C4-2B (cell line): ENCODE data around the gene MEP1A.
A peak's percentile ranks its signal among the peaks of the same experiment; 100 is the strongest.

ENCODE experiments used
- H3K27ac ChIP-seq: fragments of 450-650 bp; 2 replicates; pipeline ENCODE4 v1.5.1; 2017
- ZFX ChIP-seq: fragments of 450-650 bp; IDR thresholded peaks from 2 replicates; pipeline ENCODE4 v1.6.1; 2017
- TF ChIP-seq, protein P1 (sequence below): fragments of 450-650 bp; conservative IDR thresholded peaks from 2 replicates; pipeline ENCODE4 v1.5.1; 2017; ENCODE audit warnings: mild to moderate bottlenecking

The MEP1A gene

DNA sequence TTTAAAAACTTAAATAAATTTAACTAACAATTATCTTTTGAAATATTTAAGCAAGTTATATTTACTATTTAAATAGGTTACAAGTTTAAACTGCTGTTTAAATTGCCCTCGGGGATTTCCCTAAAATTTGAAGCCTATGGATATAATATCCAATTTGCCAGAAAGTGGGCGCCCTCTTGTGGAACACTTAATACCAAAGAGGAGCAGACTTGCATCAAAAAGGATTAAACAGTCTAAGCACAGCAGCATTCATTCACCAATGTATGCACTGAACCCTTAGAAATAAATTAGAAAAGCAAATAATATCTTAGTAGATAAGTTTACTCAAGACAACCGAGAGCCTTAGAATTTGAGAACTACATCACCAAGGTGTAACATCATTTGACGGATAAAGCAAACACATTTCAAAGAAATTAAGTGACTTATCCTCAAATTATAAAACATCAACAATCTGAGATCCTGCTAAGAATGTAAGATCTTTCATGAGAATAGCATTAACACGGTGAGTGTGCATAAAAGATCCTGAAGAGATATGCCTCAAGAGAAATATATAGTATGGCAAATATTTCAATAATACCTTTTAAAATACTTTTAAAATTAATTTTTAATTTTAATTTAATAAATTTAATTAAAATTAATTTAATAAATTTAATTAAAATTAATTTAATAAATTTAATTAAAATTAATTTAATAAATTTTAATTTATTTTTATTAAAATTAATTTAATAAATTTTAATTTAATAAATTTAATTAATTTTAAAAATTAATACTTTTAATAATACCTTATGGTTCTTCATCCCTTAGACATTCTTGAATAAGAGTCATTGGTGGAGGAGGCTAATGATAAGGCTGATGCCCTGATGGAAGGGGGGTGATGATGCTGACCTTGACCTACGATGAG is 11.5 kb upstream of the MEP1A start:
- TF ChIP-seq, protein P1, sequence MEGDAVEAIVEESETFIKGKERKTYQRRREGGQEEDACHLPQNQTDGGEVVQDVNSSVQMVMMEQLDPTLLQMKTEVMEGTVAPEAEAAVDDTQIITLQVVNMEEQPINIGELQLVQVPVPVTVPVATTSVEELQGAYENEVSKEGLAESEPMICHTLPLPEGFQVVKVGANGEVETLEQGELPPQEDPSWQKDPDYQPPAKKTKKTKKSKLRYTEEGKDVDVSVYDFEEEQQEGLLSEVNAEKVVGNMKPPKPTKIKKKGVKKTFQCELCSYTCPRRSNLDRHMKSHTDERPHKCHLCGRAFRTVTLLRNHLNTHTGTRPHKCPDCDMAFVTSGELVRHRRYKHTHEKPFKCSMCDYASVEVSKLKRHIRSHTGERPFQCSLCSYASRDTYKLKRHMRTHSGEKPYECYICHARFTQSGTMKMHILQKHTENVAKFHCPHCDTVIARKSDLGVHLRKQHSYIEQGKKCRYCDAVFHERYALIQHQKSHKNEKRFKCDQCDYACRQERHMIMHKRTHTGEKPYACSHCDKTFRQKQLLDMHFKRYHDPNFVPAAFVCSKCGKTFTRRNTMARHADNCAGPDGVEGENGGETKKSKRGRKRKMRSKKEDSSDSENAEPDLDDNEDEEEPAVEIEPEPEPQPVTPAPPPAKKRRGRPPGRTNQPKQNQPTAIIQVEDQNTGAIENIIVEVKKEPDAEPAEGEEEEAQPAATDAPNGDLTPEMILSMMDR: peak; percentile 92
- TF ChIP-seq ZFX: no peak
- H3K27ac ChIP-seq: no peak overlapping the region

DNA sequence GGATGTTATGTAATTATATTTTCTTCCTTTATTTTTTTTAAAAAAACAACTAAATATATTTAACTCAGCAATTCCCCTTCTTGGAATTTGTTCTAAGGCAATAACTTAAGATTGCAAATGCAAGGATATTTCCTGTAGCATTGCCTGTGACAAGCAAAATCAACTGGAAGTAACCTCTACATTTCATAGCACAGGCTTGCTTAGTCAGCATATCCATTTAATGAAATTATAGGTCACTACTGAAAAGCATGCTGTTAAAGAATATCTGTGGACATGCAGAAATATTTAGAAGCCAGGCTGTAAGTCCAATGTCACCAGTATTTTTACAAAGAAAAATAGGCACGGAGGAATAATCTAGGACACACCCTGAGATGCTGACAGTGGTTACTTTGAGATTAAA is 8.7 kb upstream of the MEP1A start:
- TF ChIP-seq, protein P1: no peak
- TF ChIP-seq ZFX: no peak
- no peak overlapping the region for H3K27ac ChIP-seq

DNA sequence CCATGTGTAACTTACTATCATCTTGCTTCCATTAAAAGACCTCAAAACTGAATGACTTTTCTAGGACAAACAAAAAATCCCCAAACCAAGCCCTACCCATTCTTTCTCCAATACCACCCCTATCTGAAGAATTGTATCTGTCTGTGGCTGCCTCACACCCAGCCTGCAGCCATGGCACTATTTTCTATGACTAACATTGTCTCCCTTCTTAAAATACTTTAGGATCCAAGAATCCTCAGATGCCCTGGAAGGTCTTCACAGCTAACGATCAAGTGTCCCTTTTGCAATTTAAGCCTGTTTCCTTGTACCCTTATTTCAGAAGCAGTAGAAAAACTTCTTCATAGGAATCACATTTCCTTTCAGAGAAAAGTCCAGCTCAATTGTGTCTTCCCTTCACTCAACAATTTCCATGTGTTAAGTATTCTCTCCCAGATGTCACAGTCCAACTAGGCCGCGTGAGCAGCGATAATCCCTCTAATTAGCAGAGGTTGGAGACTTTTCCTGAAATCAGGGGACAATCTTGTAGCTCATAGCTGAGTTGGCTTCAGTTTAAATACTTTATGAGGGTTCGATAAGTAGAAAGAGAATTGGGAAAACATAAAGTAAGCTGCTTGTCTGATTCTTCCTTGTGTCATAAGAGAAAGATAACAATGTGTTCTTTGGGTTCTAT is 5.2 kb upstream of the MEP1A start:
- H3K27ac ChIP-seq: no peak overlapping the region
- TF ChIP-seq, protein P1: no peak
- no peak for TF ChIP-seq ZFX

DNA sequence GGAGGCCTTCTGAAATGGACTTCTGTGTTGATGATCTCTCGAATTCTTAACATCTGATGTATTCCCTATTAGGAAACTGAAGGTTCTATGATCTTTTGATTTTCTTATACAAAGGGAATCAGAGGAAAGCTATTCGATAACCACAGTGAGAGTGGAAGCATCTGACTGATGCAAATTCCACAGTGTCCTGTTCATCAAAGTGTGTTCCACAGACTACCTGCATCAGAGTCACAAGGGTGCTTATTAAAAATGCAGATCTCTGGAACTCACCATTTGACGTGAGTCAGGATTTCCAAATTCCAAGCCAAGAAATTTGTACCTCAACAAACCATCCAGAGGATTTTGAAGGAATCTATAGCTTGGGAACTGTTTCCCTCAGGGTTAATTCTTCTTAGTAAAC is 4.4 kb upstream of the MEP1A start:
- TF ChIP-seq, protein P1: no peak
- no peak for TF ChIP-seq ZFX
- H3K27ac ChIP-seq: no peak overlapping the region

DNA sequence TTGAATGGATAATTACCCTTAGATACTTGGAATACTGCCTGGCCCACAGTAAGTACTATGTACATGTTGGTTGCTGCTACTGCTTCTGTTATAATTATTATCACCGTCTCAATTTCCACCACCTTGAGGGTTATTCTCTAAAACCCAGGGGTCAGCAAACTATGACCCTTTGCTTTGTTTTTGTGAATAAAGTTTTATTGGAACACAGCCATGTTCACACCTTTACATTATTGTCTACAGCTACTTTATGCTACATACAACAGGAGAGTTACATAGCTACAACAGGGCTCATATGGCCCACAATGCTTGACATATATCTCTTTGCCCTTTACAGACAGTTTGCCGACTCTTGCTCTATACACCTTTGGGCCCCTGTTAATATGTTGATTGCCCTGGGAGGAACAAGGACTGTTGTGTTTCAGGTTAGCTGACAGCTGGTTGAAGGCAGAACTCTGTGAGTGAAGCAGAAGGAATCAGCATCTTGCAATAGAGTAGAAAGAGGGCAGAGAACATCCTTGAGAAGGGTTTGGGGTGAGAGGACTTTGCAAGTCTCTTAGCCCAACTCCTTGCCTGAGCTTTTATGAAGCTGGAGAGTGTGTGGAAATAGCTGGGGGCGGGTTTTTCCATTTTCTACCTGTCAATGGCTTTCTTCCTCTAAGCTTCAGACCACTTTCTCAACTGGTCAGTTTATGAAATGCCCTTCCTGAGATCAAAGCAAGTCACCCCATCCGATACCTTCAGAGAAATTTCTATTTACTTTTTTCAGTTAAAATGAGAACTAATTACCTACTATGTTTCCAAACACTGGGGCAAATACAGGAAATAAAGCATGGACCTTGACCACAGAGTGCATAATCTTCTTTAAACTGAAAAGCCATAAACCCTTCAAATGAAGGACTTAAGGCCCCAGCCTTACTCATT is 3.5 kb upstream of the MEP1A start:
- H3K27ac ChIP-seq: no peak overlapping the region
- no peak for TF ChIP-seq ZFX
- TF ChIP-seq, protein P1: no peak

DNA sequence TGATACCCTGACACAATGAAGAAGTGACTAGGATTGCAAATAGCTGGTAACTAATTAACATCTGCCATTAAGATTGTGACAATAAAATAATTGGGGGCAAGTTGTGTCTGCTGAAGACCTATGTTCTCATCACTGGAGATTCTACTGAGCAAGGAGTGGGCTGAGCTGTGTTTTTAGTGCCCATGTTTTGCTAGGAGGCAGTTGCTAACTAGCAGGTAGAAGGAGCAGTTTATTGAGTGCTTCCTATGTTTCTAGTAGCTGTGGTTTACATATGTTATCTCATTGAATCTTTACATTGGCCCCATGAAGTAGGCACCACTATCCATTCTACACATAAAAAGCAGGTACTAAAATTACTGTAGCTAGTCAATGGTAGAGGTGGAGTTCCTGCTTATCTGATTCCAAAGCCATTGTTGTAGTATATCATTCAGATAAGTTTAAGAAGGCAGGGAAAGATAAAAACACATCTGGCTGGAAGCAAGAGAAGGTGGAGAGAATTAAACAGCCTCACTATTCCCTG is 2.8 kb upstream of the MEP1A start:
- TF ChIP-seq, protein P1: no peak
- no peak for TF ChIP-seq ZFX
- no peak overlapping the region for H3K27ac ChIP-seq
